Middle frontal gyrus (tissue), 1 donor: Measurements from ENCODE around the gene RPL18A.
"Not testable (repeated sequence)": the region's sequence is repeated elsewhere in the genome, so short reads cannot be mapped to it uniquely, and the experiment has no call there.

Source experiments
- DNase-seq: peaks from one replicate; pipeline ENCODE4 v3.0.0-alpha.2; 2015; ENCODE audit warnings: low spot score; ENCODE audit errors: extremely low spot score

RPL18A gene

GRCh38 chr19:17866312-17866963 lies 6.7 kb downstream of the RPL18A start:
- DNase-seq: no peak

GRCh38 chr19:17866964-17867486 lies 7.3 kb downstream of the RPL18A start:
- DNase-seq: no peak

- DNase-seq: no peak
Observed at GRCh38 chr19:17868669-17869068, 9.0 kb downstream of the RPL18A start.

- DNase-seq: no peak
Observed at GRCh38 chr19:17869114-17869608, 9.5 kb downstream of the RPL18A start.

- DNase-seq: no peak
Observed at GRCh38 chr19:17871032-17871877, 11.5 kb downstream of the RPL18A start.

GRCh38 chr19:17871878-17872250 lies 12.2 kb downstream of the RPL18A start, which contains the start of gene SLC5A5:
TSS of gene SLC5A5 (plus strand) at chr19:17871945. CDS start at chr19:17872320, 375 bp downstream.
- DNase-seq: no peak

GRCh38 chr19:17872251-17873001 lies 12.7 kb downstream of the RPL18A start:
- DNase-seq: no peak

GRCh38 chr19:17873786-17874757 lies 14.4 kb downstream of the RPL18A start:
- no peak for DNase-seq

GRCh38 chr19:17874758-17875135 lies 15.0 kb downstream of the RPL18A start:
- DNase-seq: no peak

GRCh38 chr19:17877696-17878095 lies 18.0 kb downstream of the RPL18A start:
- no peak for DNase-seq

GRCh38 chr19:17879466-17879865 lies 19.8 kb downstream of the RPL18A start:
- DNase-seq: no peak

- no peak for DNase-seq
Observed at GRCh38 chr19:17881701-17882100, 22.0 kb downstream of the RPL18A start.

GRCh38 chr19:17883627-17884410 lies 24.1 kb downstream of the RPL18A start:
- DNase-seq: no peak

GRCh38 chr19:17886515-17886914 lies 26.8 kb downstream of the RPL18A start:
- no peak for DNase-seq

GRCh38 chr19:17887221-17887620 lies 27.5 kb downstream of the RPL18A start:
- not testable (repeated sequence) for DNase-seq

- DNase-seq: no peak
Observed at GRCh38 chr19:17888260-17888659, 28.6 kb downstream of the RPL18A start.

GRCh38 chr19:17889609-17890214 lies 30.0 kb downstream of the RPL18A start:
- no peak for DNase-seq

GRCh38 chr19:17893766-17894165 lies 34.1 kb downstream of the RPL18A start:
- DNase-seq: no peak

GRCh38 chr19:17902701-17903100 lies 43.0 kb downstream of the RPL18A start:
- no peak for DNase-seq
